Tibial nerve (tissue), 4 donors: Measurements from ENCODE around the gene TBXAS1.

Experiments used
- CTCF ChIP-seq, 5 experiments: fragments of 200-600 bp in 3 of 5; fragments of 450-650 bp in 2 of 5; sonication (generic) in 3 of 5; IDR thresholded peaks; one replicate each; pipeline ENCODE4 v1.5.1; 2016 to 2019; ENCODE audit warnings: antibody characterized with exemption in 5 of 5, mild to moderate bottlenecking in 3 of 5, moderate library complexity in 2 of 5
- EP300 ChIP-seq, 2 donors: sonication (generic); formaldehyde crosslinking; IDR thresholded peaks; one replicate each; pipeline ENCODE4 v1.6.1; 2017; ENCODE audit warnings: antibody characterized with exemption in 2 of 2, mild to moderate bottlenecking in 1 of 2
- POLR2A ChIP-seq, 2 donors: fragments of 450-650 bp; IDR thresholded peaks; one replicate each; pipeline ENCODE4 v1.6.1; 2017; ENCODE audit warnings: antibody characterized with exemption in 2 of 2, mild to moderate bottlenecking in 2 of 2, moderate library complexity in 2 of 2

GRCh38 chr7:139900326-139900725, 71.3 kb downstream of the TBXAS1 start:
- TF ChIP-seq CTCF (IDR thresholded peaks at IDR 0.05) (no peak), POLR2A (IDR thresholded peaks at IDR 0.05) (no peak), EP300 (IDR thresholded peaks at IDR 0.05) (no peak)
